Measurements from ENCODE around the gene SSR1.

Gene SSR1

DNA sequence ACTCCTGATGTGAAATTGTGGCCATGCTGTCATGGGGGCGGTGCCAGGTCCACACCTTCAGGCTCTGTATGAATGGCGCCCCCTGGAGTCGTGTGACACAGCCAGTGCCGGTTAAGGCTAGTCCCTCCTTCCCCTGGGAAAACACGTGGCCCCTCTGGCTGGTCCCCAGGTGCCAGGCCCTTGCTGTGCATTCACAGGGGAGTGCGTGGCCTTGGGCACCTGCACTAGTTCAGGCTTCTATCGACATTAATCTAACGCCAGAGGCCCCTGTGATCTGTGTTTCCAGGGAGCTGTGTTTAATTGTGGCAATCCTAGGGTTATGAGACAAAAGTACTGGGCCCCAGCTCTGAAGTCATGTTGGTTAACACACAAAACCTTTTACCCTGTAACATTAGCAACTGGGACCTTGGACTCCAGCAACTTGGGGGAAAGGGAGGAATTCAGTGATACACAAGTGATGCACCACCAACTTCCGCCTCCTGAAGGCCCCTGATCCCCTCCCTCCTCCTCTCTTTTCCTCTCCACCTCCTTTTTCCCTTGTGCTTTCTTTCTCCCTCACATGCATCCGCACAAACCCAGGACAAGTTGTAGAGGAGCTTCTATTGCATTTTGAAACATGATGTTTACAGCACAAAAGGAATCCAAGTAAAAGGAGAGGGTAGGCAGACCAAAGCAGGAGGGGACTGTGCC, 74.0 kb downstream of the SSR1 start:
- peak; percentile 89 for DNase-seq (ENCODE audit: low spot score)

- no peak for DNase-seq (ENCODE audit: low spot score)
Measured at GRCh38 chr6:7238526-7238899, 74.5 kb downstream of the SSR1 start.

DNA sequence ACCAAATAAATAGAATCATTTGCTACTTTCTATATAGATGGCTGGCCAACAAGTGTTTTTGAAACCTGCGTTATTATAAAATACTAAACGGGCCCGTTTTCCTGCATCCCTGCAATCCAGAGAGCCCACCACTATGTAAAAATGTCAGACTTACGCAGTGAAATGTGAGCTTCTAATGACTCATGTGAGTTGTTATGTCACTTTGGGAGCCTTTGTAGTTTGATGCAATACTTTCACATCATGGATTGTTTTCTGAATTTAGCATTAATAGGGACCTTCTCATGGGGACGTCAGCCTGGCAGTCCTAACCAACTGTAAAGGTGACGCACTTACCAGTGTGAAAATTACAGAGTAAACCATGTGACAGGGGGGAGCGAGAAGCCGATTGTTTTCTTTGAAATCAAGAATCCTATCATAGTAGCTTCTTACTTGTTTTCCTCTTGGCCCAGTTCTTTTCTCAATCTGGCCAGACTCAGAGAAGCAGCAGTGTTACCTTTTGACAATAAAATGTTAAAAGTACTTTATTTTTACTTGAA, 75.3 kb downstream of the SSR1 start:
- DNase-seq (ENCODE audit: low spot score): no peak

GRCh38 chr6:7236306-7237209, 76.4 kb downstream of the SSR1 start:
- DNase-seq (ENCODE audit: low spot score): peak; percentile 46

DNA sequence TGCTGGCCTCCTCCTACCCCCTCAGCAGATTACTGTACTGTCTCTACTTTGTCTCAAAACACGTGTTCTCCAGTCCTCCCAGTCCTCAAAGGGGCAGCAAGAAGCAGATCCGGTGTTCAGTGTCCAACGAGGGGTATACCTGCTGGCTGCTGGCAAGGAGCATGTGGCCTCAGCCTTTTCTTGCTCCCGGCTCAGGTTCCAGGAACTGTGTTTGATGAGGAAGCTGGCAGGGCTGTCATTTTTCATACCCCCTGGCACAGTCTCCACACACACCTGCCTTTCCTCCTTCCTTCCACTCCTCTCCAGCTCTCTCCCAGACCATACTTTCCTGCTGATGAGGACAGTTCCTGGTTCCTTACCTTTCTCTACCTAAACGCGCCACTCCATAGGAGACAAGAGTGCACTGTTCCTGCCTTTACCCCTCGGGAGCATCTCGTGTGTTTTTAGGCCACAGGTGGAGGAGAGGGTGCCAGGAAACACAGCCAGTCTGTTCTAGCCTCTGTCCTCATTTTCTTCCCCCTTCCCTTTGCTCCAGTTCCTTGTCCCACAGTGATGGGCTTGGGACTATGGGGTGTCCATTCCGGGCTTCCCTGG, 77.2 kb downstream of the SSR1 start:
- DNase-seq (ENCODE audit: low spot score): no peak

DNA sequence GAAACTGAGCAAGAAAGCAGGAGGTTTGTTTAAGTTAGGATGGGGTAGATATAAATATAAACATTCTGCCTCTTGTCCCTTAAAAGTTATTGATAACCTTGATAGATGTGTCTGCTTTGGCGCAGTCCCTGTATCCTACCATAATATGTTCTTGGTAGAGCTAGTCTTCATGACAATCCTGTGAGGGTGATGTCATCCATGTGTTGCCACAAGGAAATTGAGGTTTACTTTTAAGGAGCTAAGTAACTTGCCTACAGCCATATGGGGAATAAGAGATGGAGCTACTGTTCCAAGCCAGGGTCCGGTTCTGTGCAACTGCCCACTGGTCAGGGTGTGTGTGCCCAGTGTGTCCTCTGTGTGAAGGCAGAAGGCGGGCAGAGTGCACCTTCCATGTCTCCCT, 78.5 kb downstream of the SSR1 start:
- no peak for DNase-seq (ENCODE audit: low spot score)

DNA sequence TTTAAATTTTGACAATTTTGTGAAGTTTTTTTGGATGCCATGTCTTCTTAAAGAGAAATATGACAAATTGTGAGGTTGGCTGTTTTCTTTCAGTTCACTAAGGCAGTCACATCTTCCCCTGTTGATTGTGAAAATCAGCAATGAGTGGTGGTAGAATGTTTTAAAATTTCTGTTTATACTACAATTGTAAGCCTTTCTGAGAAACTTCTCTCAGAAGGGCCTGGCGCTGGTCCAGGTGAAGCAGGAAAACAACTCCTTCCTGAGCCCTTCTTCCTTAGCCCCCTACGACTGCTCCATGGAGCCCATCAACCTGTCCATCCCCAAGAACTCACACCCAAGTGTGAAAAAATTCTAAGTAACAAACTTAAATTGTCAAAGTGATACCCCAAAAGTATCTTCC, 80.6 kb downstream of the SSR1 start:
- no peak for DNase-seq (ENCODE audit: low spot score)

- DNase-seq (ENCODE audit: low spot score): no peak
Measured at GRCh38 chr6:7230956-7231713, 81.9 kb downstream of the SSR1 start.

DNA sequence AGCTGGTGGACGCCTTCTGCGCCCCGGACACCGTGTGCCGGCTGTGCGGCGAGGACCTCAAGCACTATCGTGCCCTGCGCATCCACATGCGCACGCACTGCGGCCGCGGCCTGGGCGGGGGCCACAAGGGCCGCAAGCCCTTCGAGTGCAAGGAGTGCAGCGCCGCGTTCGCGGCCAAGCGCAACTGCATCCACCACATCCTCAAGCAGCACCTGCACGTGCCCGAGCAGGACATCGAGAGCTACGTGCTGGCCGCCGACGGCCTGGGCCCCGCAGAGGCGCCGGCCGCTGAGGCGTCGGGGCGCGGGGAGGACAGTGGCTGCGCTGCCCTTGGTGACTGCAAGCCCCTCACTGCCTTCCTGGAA, 82.7 kb downstream of the SSR1 start:
- DNase-seq (ENCODE audit: low spot score): no peak

DNA sequence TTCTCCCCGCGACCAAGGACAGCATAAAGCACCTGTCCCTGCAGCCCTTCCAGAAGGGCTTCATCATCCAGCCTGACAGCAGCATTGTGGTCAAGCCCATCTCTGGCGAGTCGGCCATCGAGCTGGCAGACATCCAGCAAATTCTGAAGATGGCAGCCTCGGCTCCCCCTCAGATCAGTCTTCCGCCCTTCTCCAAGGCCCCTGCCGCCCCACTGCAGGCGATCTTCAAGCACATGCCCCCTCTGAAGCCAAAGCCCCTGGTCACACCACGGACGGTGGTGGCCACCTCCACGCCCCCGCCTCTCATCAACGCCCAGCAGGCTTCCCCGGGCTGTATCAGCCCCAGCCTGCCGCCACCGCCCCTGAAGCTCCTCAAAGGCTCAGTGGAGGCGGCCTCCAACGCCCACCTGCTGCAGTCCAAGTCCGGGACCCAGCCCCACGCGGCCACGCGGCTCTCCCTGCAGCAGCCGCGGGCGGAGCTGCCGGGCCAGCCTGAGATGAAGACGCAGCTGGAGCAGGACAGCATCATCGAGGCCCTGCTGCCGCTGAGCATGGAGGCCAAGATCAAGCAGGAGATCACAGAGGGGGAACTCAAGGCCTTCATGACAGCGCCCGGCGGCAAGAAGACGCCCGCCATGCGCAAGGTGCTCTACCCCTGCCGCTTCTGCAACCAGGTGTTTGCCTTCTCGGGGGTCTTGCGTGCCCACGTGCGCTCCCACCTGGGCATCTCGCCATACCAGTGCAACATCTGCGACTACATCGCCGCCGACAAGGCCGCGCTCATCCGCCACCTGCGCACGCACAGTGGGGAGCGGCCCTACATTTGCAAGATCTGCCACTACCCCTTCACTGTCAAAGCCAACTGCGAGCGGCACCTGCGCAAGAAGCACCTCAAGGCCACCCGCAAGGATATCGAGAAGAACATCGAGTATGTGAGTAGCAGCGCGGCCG, 83.3 kb downstream of the SSR1 start:
- DNase-seq (ENCODE audit: low spot score): no peak

DNA sequence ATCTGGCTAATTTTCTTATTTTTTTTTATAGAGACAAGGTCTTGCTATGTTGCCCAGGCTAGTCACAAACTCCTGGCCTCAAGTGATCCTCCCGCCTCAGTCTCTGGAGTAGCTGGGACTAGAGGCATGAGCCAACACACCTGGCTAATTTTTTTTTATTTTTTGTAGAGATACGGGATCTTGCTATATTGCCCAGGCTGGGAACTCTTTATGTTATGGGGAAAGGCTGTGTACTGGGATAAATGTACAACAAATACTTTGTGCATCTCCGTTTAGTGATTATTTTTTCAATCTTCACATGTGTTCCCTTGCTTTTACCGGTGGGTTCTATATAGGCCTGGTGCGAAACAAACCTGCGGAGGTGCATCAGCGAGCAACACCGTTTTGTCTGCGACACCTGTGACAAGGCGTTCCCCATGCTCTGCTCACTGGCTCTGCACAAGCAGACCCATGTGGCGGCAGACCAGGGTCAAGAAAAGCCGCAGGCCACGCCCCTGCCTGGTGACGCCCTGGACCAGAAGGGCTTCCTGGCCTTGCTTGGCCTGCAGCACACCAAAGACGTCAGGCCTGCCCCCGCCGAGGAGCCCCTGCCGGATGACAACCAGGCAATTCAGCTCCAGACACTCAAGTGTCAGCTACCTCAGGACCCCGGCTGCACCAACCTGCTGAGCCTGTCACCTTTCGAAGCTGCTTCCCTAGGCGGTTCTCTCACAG, 84.2 kb downstream of the SSR1 start:
- DNase-seq (ENCODE audit: low spot score): no peak

GRCh38 chr6:7224731-7225130, 88.3 kb downstream of the SSR1 start:
- peak; percentile 94 for DNase-seq (ENCODE audit: low spot score)

DNA sequence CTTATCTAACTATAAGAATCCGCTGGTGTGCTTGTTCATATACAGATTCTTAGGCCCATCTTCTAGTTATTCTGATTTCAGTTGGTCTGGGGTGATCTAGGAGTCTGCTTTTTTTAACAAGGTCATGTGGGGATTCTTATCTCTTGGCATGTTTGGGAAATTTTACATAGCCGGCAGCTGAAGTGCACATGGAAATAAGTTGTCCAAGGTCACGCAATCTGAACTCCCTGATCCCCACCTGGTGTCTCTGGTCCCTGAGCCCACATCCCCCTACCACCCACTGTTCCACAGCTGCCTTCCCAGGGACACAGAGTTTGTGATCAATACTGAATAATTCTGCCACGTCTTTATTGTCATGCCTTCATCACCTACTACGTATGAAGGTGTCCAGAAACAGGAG, 90.8 kb downstream of the SSR1 start:
- DNase-seq (ENCODE audit: low spot score): no peak

- DNase-seq (ENCODE audit: low spot score): no peak
Measured at GRCh38 chr6:7219310-7219709, 93.7 kb downstream of the SSR1 start.

GRCh38 chr6:7218406-7218988, 94.5 kb downstream of the SSR1 start:
- DNase-seq (ENCODE audit: low spot score): no peak

Measured in hematopoietic multipotent progenitor cell treated with erythropoietin and hydrocortisone succinate and interleukin-3 and kit ligand, for 15 days (in vitro differentiated cells).